NK-92 (cell line): Measurements from ENCODE around the gene KCTD10.

Source experiments
- DNase-seq: peaks from one replicate; lab custom pipeline; 2025; ENCODE audit not compliant: unreplicated experiment; lab: John Stamatoyannopoulos, UW

KCTD10 gene, protein sequence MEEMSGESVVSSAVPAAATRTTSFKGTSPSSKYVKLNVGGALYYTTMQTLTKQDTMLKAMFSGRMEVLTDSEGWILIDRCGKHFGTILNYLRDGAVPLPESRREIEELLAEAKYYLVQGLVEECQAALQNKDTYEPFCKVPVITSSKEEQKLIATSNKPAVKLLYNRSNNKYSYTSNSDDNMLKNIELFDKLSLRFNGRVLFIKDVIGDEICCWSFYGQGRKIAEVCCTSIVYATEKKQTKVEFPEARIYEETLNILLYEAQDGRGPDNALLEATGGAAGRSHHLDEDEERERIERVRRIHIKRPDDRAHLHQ

GRCh38 chr12:109477185-109477962 is at the start of gene KCTD10, which contains the start of gene UBE3B:
Gene KCTD10, minus strand, starts transcription at chr12:109477300. Its CDS starts 38 bp downstream, at chr12:109477262.
Gene UBE3B, plus strand, starts transcription at chr12:109477634. Its CDS starts 5,918 bp downstream, at chr12:109483552.
- DNase-seq = peak; percentile 2

DNA sequence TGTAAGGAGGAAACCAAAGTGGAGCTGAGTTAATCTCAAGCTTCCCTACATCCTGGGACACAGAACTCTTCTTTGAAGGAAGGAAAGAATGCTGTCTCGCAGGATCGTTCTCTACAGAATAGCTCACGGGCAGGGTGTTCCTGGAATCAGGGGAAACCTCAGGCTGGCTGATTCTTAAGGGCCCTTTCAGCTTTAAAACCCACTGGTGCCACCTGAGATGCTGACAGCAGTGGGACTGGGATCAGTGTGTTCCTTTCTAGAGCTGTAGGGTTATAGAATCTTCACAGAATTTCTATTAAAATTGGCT is 48.1 kb upstream of the KCTD10 start:
- DNase-seq = no peak

DNA sequence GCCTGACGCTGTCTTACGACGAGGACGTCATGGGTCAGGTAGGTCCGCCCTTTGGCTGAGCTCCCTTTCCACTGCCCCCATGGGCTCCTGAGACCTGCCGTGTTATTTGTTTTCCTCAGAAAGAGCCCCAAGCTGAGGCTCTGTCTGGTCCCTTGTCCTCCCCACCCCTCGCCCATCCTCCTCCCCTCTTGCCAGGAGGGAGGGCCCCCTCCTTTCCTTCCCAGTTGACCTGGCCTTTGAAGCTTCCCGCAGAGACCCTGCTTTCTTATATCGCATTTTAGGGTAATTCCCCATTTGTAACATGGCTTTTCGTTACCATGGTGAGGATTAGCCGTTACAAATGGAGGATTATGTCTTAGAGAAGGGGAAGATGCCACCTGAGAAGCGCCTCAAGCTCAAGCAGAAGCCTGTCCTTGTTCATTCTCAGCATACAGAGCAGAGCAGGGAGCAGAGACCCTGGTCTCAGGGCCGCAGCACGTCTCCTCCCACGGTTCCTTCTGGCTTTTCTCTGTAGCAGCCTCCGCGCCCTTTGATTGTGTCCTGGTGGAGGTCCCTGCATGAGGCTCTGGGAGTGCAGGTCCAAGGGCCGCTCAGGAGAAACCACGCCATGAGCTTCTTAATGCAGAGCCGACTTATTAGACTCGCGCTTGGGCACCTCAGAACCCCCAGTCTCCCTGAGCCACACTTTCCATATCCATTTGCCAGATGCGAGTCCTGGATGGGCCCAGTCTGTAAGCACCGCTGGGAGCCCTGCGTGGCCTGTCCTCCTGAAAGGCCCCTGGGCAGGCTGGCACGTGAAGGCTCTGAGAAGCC is 47.6 kb upstream of the KCTD10 start:
- DNase-seq = no peak

DNA sequence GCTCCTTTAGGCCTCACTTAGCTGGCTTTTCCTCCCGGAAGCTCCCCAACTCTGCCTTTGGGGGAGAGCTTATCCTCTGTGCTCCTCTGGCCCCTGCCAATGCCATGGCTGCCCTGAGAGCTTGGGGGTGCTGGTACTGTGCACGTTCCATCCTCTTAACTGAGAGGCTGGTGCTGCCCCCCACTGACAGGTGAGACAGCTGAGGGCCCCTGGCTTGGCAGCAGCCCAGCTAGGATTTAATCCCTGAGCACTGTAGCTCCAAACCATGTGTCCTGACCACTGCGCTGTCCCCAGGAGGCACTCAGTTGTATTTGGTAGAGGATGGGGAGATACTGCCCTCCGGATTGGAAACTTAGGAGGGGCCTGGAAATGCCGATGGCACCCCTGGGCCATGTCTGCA is 46.4 kb upstream of the KCTD10 start:
- no peak for DNase-seq

- no peak for DNase-seq
Observed at GRCh38 chr12:109523071-109523470, 46.0 kb upstream of the KCTD10 start.

GRCh38 chr12:109521831-109522230 is 44.7 kb upstream of the KCTD10 start:
- DNase-seq = no peak

GRCh38 chr12:109519787-109520186 is 42.7 kb upstream of the KCTD10 start:
- no peak for DNase-seq

- no peak for DNase-seq
Observed at GRCh38 chr12:109518820-109519665, 41.9 kb upstream of the KCTD10 start.

DNA sequence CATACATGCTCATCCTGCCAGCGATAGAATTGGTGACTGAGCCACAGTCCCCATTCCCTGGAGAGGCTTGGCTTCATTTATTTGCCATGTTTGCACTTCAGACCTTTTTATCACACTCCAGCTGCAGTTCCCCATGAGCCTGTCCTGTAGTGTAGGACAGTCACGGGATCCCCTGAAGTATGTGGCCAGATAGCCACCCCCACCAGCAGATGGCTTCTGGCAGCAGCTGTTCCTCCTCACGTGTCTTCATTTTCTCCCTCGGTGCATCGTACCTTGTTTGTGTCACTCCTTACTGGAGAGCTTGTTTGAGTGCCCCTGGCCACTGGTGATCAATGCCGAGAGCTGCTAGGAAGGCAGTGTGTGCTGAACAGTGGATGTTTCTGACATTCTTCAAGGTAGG is 40.5 kb upstream of the KCTD10 start:
- DNase-seq = no peak

- no peak for DNase-seq
Observed at GRCh38 chr12:109513977-109514376, 36.9 kb upstream of the KCTD10 start.

GRCh38 chr12:109513051-109513450 is 36.0 kb upstream of the KCTD10 start:
- DNase-seq = no peak

DNA sequence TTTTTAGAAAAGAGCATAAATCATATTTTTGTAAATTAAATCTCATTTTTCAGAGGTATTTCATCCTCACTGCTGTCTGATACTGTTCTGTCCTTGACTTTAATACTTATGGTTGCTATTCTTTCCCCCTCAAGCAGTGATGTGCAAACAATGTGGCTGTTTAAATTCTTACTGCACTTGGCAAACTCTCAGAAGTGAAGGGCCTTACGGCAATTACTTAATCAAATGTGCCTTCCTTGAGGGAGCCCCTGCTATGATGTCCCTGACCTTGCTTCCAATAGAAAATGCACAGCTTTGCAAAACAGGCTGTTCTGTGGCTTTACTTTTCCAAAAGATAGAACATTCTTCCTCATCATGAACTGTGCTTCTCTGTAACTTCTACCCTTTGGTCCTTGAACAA is 35.5 kb upstream of the KCTD10 start:
- DNase-seq = no peak

GRCh38 chr12:109510196-109510595 is 33.1 kb upstream of the KCTD10 start:
- DNase-seq = no peak

GRCh38 chr12:109504068-109504467 is 27.0 kb upstream of the KCTD10 start:
- no peak for DNase-seq

DNA sequence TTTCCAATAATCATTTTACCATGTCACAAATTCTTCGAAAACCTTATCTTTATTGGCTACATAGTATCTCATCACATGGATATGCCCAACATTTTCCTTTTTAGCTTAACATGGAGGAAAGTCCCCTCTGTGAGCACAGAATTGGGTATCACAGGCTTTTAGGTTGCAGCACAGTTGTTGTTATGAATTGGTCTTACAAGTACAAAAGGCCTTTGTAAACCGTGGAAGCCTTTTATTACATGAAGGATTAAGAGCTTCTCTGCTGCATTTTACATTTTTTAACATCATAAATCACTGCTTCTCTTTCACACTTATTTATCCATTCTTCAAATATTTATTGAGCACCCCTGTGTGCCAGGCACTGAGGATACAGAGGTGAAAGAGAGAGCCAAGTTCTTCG is 26.5 kb upstream of the KCTD10 start:
- DNase-seq = no peak

GRCh38 chr12:109502332-109502731 is 25.2 kb upstream of the KCTD10 start:
- DNase-seq = no peak

DNA sequence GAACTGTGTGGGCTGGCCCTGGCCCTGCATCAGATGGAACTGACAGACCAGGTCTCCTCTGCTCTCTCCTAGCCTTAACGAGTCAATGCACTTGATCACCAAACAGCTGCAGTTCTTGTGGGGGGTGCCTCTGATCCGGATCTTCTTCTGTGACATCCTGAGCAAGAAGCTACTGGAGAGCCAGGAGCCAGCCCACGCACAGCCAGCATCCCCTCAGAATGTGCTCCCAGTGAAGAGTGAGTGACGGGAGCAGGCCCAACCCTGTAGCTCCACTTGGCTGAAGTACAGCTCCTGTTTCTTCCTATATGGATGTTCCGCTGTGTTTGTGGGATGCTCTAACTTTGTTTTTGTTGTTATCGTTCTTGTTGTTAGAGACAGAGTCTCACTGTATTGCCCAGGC is 24.2 kb upstream of the KCTD10 start:
- no peak for DNase-seq

- DNase-seq = no peak
Observed at GRCh38 chr12:109500406-109501185, 23.5 kb upstream of the KCTD10 start.

DNA sequence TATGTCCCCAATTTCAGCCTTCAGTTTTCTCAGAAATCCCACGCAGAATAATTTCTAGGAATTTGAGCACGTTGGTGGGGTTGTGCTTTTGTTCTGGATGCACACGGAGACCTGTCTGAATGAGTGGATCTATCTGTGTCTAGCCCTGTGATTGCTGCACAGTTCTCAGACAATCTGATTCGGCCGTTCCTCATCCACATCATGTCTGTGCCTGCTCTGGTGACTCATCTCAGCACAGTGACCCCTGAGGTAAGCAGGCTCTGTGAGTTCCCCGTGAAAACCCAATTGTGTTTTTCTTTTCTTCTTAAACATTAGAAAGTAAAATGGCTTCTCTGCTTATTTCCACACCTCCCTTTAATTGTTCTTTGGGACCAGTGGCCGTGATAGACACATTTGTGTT is 20.6 kb upstream of the KCTD10 start:
- DNase-seq = no peak

- DNase-seq = no peak
Observed at GRCh38 chr12:109496306-109496705, 19.2 kb upstream of the KCTD10 start.
